SHP77 (cell line): ENCODE measurements around the gene GLB1L3.
"Not testable (repeated sequence)": the region's sequence is repeated elsewhere in the genome, so short reads cannot be mapped to it uniquely, and the experiment has no call there.

Experiments used
- DNase-seq, 2 experiments: peaks; one replicate each; lab custom pipeline; 2025; lab: John Stamatoyannopoulos, UW

Gene GLB1L3

DNA sequence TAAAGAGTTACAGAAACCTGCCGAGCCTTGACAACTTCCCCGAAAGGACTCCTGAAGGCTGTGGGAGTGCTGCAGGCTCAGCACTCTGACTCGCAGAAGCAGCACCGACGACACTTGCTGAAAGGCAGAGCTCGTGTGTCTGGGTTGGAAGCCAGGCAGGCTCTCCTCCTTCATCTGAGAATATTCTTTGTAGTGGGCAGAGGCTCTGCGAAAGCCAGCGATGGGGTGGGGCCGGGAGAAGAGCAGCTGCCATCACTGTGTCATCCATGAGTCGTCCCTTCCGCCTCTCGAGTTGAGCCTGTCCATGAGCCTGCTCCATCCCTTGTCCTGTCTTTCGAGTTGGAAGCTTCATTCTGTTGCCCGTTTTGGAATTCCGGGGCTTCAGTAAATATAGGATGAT, 67.5 kb downstream of the GLB1L3 start:
- no peak for DNase-seq

DNA sequence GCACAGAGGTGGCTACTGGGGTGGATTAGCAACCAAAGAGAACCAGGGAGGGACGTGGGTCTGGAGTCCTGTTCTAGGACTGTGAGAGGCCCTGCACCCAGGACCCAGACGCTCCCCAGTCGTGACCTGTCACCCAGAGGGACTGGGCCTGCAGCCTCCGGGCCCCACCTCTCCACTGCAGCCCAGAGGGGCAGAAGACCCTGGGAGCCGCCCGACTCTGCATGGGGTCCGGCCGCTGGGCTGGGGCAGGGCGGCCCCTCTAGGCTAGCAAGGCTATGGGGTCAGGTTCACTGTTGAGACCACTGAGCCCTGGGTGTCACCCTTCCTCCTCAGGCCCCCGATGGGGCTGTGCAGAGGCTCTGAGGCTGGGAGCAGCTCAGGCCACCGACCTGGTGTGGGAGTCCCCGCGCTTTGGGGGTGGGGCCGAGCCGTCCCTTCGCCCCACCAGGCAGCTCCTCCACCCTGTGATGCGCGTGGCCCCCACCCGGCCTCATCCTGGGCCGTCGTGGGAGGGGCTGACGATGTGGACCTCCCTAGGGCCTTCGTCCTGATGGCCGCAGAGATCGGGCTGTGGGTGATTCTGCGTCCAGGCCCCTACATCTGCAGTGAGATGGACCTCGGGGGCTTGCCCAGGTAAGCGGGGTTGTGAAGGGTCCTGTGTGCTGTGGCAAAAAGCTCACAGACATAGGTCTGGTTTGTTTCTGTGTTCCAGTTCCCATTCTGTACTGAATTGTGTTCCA, 68.5 kb downstream of the GLB1L3 start:
- DNase-seq: not testable (repeated sequence)

DNA sequence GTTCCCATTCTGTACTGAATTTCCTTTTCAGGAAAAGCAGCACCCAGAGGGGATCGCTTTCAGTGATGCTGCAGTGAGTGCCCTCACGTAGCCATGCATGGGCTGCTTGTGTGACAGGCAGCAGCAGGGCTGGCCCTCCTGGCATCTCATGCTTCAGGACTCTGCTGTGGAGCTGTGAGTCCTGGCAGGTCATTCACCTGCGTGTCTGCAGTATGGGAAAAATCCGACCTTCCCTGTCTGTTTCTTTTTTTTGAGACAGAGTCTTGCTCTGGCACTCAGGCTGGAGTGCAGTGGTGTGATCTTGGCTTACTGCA, 69.0 kb downstream of the GLB1L3 start:
- DNase-seq: no peak

DNA sequence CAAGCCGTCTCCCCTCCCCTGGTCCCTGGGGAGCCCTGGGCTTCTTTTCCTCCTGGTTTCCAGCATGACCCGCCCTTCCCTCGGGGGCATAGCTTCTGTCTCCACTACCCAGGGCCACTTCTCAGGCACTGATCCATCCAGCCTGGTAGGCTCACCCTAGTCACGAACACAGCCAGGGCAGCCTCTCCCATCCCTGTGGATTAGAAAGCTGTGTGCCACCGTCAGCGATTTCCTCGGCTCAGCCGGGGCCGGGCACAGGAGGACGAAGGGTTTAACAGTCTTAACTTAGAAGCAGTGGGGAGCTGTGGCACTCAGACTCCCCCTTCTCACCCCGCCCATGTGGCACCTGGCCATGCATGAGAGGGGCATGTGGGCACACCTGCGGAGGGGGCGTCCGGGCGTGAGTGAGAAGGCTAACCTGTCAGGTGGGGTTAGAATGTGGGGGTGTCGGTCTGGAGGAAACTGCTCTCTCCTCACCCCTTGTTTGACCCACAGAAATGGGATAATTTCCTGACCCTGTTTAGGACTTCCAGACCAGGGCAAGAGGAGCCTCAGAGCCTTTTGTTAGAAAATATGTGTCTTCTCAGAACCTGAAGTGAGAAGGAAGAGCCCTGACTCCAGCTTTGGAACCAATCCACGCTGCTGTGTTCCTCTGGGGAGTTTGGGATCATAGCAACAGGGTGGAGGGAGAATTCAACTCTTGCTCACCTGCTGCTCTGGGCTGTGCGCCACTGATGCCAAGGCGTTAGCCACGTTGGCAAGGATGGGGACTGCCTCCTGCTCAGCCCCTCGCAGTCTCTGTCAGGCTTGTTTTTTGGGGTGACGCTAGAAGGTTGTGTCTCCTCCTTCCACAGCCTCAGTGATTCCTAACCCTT, 70.2 kb downstream of the GLB1L3 start:
- DNase-seq: no peak

DNA sequence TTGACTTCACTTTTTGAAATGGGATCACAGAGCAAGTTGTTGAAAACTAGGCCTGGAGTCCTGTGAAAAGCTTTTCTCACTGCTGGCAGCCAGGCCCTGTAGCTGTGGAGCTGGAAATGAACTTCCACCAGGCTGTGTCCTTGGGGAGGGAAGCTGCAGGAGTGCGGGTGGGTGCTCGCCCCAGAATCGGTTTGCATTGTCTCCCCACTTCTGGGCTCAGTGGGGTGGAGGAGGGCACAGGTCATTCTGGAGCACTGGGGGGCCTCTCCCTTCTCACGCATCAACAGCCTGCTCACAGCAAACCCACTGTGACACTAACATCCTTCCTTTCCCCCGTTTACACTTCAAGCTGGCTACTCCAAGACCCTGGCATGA, 70.8 kb downstream of the GLB1L3 start:
- DNase-seq: no peak

DNA sequence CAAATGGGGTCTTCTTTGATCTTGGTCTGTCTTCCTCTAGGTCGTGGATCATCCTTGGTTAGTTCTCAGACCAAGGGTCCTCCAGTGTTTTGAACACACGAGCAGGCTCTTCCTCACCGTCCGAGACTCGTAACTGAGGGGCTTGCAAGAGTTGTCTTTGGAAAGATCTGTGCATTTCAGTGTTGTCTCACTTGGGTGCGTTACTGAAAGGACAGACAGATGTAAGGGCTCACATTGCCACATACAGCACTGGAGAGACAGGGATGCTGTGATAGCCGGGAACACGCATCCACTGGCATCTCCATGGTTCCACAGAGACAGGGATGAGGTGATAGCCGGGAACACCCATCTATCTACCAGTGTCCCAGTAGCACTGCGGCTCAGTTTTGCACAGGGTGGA, 71.3 kb downstream of the GLB1L3 start:
- DNase-seq: no peak

DNA sequence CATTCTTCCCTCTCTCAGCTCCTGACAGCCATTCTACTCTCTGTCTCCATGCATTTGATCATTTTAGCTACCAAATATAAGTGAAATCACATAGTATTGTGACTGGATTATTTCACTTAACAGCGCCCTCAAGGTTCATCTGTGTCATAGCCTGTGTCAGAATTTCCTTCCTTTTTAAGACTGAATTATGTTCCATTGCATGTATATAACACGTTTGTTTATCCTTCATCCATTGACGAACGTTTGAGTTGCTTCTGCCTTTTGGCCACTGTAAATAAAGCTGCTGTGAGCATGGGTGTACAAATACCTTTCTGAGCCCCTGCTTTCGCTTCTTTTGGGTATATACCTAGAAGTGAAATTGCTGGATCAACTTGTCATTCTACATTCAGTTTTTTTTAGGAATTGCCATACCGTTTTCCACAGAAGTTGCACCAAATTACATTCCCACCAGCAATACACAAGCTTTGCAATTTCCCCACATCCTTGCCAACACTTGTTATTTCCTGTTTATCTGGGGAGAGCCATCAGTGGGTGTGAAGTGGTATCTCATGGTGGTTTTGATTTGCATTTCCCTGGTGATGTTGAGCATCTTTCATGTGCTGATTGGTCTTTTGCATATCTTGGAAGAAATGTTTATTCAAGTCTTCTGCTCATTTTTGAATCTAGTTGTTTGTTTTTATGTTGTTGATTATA, 73.1 kb downstream of the GLB1L3 start:
- DNase-seq: no peak

DNA sequence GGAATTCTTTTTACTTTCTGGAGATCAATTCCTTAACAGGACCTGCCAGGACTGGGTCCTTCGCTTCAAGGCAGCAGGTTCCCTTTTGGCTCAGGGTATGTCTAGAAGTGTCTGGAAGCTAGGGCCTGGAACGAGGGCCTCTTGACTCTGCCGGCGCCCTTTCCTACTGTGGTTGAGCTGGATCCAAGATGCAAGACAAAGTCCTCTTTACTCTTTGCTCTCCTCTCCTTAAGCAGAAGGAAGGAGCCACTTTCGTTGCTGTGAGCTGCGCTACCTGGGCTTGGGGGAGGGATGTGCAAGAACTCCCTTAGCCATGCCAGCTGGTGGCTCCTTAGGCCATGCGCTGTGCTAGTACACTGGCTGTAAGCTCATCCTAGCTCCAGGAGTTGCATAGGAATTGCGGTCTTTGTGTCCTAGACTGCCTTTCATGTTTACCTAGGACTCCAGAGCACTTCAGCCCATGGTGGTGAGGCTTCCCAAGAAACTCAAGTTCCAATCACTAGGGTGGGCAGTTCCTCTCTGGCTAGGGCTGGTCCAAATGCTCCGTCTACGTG, 73.7 kb downstream of the GLB1L3 start:
- DNase-seq: no peak

DNA sequence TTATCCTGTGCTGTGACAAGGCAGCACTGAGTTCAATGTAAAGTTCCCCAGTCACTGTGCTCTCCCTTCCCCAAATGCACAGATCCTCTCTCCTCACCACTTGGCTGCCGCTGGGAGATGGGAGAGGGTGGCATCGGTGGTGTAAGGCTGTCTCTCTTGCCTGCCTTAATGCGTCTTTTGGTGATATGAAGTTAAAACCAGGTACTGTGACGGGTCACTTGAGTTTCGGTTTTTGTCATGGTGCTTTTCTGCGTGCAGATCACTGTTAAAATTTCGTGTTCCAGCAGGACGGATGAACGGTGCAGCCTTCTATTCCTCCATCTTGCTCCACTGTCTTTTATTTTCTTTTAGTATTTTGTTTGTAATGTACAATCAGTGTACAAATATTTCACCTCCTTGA, 74.2 kb downstream of the GLB1L3 start:
- no peak for DNase-seq

DNA sequence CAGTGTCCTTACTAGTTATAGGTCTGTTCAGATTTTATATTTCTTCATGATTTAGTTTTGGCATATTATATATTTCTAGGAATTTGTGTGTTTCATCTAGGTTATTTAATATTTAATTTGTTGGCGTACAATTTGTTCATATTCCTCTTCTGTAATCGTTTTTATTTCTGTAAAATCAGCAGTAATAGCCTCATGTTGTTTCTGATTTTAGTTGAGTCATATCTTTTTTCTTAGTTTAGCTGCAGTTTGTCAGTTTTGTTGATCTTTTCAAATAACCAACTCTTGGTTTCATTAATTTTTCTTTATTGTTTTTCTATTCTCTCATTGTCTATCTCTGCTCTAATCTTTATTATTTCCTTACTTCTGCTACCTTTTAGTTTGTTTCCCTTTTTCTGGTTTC, 75.9 kb downstream of the GLB1L3 start:
- no peak for DNase-seq

DNA sequence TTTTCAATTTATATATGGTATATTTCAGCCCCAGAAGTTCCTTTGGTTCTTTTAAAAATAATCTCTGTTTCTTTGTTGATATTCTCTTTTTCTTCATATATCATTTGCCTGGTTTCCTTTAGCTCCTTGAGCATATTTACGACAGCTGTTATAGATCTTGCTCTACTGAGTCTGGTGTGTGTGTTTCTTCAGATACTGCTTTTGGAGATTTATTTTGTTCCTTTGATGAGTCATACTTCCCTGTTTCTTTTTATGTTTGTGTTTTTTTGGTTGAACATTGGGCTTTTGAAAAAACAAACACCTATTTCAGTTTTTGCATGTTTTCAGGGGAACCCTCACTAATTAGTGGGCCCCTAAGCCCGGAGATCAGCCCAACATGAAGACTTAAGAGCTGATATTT, 79.0 kb downstream of the GLB1L3 start:
- DNase-seq: no peak

DNA sequence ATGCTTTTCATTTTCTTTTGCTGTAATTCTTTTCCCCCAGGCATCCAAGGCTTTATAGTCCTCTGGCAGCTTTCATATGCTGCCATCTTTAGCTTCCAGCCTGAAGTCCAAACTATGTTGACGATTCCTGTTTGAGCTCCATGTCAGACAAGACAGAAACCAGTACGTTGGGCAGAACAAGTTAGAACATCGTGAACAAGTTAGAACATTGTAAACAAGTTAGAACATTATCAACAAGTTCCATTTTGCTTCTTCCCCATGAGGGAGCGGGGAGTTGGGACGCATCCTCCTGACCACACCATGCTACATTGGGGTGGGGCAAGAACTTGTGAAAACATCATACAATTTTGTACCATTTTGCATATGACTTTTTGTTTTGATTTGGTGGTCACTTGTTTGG, 79.5 kb downstream of the GLB1L3 start:
- no peak for DNase-seq

DNA sequence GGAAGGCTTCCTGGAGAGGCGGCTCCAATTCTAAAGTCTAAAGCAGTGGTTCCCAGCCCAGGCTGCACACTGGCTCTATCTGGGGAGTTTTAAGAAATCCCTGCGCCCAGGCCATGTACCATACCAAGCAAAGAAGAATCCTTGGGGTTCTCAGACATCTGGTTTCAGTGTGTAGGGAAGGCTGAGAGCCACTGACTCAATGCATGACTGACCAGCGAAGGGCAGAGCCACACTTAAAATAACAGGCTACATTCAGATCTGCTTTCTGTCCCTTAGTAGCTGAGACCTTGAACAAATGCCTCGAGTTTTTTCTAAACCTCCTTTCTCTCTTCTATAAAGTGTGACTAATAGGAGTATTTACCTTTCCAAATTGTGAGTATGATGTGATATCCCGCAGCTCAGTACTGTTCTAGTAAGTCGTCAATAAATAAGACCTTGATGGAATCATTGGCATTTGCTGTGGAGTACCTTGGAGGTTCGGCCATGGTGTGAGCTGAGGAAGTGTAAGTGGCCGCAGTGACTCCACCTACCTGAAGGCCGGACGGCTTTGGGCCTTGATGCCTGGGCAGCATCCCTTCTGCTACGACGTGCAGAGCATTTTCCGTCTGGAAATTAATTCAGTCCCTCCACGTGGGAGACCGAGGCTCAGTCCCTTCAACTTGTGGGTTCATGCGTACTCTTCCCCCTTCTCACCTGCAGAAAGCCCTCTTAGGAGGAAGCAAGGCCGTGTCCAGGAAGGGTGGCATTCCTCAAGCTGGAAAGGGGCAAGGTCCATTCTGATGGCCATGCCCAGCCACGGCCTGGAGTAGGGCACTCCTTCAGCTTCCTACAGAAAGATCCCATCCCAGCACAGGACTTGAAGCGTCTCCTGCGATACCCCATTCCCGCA, 80.7 kb downstream of the GLB1L3 start:
- no peak for DNase-seq

DNA sequence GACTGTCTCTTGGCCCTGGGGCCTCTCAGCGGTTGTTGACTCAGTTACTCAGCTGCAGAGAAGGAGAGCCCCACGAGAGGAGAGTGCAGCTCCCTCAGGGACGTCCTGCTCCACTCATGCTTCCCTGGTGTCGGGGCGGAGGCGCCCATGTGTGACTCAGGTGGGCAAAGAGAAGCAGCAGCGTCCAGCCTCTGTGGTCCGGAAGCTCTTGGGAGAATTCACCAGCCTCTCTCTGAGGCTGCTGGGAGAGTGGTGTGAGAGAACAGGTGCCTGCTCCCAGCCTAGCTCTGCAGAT, 81.3 kb downstream of the GLB1L3 start:
- no peak for DNase-seq

DNA sequence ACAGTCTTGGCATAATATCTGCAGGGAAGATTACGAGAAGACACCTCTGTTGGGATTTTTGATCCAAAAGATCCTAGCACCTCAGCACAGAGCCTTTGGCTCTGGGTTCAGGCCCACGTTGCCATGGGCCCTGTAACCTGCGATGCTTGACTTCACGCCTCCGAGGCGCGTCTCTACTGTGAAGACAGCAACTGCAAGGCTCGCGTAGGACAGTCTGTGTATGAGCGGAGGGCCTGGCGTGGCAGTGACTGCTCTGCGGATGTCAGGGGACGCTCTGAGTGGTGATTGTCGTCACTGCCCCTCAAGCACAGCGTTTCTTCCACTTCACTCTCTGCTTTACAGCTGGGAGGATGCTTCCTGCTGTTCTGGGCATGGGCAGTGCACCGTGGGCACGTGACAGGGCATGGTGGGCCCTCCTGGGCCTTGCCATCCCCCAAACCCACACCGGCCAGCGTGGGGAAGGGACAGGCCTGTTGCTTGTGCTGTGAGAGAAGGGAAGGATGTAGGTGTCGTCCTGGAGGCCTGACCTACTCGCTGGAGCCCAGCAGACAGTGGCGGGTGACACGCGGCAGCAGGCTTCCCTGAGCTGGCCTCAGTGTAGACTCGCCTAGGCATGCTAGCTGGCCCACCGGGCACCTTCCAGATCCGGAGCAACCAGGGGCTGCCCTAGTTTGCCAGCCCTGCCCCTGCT, 82.1 kb downstream of the GLB1L3 start:
- DNase-seq: no peak

DNA sequence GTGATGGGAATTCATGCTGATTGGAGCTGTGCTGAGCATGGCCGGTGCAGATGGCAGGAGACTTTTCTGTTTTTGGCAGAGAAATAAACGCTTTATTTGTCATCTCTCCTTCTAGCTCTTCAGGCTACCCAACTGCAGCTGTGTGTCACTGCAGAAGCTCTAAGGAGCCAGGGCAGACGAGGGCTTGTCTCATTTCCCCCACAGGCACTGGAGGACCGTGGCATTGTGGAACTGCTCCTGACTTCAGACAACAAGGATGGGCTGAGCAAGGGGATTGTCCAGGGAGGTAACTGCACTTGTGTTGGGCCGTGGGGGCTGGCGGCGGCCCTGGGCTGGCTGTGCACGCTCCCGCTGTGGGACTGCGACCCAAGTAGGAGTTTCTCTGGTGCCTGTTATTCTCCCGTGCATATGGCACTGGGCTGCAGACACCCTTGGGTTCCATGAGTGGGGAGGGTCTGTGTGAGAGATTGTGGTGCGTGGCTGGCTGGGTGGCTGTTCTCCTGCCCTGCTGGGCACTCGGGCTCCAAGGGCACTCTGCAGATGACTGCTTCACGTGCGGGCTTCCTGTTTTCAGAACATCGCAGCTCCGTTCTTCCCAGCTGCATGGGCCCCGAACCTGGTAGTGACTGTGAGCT, 82.8 kb downstream of the GLB1L3 start:
- no peak for DNase-seq

DNA sequence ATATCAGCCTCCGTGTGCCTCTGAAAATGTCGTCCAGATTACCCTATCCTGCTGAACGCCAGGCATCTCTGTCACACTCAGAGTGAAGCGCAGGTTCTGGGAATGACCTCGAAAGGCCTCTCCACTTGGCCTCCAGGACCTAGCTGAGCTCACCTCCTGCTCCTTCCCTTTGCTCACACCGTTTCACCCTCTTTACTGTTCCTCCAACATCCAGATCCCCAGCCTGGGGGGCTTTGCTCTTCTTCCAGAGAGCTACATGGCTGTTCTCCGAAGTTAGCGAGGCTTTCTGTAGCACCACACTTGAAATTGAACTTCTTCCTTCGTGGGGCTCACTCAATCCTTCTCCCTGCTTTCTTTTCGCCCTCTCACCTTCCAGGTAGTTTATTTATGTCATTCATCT, 83.5 kb downstream of the GLB1L3 start:
- no peak for DNase-seq

DNA sequence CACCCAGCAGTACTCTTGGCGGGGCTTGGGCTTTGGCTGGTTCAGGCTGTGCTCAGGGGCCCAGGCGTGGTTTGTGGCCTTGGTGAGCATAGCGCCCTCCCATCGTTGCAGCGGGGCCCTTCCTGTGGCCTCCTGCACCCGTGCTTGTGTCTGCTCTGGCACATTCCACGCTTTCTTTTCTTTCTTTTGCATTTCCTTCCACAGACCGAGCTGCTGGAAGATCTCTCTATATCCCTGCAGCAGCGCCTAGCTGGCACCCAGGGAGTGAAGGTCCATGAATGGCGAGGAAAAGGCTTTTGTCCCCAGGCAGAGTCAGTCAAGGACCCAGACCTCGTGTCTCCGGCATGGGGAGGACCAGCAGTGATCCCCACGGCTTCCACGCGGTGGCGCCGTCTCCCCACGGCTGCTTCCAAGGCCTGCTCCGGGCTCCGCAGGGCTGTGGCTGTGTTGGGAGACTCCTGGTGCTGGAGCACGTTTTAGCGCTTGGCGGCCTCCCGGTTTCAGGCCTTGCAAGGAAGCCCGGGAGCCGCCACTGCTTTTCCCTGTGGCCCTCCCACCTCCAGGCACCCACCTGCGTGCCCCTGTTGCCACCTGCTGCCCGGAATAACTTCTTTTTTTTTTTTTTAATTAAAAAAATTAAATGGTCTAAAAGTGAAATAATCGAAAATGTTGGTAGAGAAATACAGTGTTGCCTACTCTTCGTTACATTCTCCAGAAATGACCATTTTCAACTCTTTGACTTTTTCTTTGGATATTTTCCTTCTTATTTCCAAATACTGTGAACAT, 84.1 kb downstream of the GLB1L3 start:
- DNase-seq: peak; percentile 69 to 80

DNA sequence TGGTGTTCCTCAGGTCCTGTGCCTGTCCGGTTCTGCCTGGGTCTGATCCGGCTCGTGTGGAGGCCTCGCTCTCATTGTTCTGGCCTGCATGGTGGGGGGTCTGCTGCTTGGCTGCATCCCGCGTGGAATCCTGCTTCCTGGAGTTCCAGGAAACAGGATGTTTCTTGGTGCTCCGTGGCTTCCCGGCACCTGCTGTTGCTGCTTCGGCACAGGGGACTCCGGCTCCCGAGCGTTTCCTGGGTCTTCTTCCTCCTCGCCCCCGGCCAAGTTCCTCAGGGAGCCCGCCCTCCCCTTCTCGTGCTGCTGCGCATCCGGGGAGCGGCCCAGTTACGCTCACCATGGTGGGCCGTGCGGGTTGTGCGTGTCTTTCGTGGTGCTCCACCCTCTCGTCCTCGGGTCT, 85.5 kb downstream of the GLB1L3 start:
- no peak for DNase-seq
